OCI-LY7 (cell line): Measurements from ENCODE around the gene PSMG3. TPM values are rescaled to one million over a fixed set of nuclear protein-coding genes. Genes with fewer than 3 reads are reported as not detected.

Experiments used
- BruUV-seq: library from RNA; stranded (reverse); fragments of 400-500 nt; replicated peaks from 2 replicates; lab custom pipeline; 2021; lab: Mats Ljungman, UMichigan
- CTCF ChIA-PET: fragments of 300-600 bp; sonication (Branson Sonifier 250); formaldehyde crosslinking; loops from one replicate; lab custom pipeline; 2022; ENCODE audit warnings: antibody characterized with exemption; ENCODE audit not compliant: unreplicated experiment; lab: Charles Lee
- POLR2A ChIA-PET: fragments of 300-600 bp; sonication (Branson Sonifier 250); formaldehyde crosslinking; loops from one replicate; lab custom pipeline; 2022; ENCODE audit warnings: antibody characterized with exemption; lab: Charles Lee
- DNase-seq: peaks from one replicate; pipeline ENCODE4 v3.0.0-alpha.2; 2015; ENCODE audit warnings: low spot score
- H2AFZ ChIP-seq: fragments of 200-600 bp; sonication (generic), shearing (Covaris generic); 2 replicates; pipeline ENCODE4 v1.6.1; 2014; ENCODE audit warnings: mild to moderate bottlenecking, antibody characterized with exemption, low read length, moderate library complexity
- H3K27ac ChIP-seq: fragments of 200-600 bp; sonication (generic); 2 replicates; pipeline ENCODE4 v1.5.1; 2014; ENCODE audit warnings: mixed run types, low read depth, mild to moderate bottlenecking, moderate library complexity, low read length, inconsistent platforms; ENCODE audit not compliant: poor library complexity, severe bottlenecking
- H3K36me3 ChIP-seq: fragments of 200-600 bp; sonication (generic); 2 replicates; pipeline ENCODE4 v1.6.1; 2014; ENCODE audit warnings: mild to moderate bottlenecking, antibody characterized with exemption, low read length, moderate library complexity, mixed read lengths; ENCODE audit not compliant: insufficient read depth
- H3K4me1 ChIP-seq: fragments of 200-600 bp; sonication (generic); 2 replicates; pipeline ENCODE4 v1.5.1; 2014; ENCODE audit warnings: mild to moderate bottlenecking, low read length; ENCODE audit not compliant: insufficient read depth, poor library complexity, severe bottlenecking
- H3K4me2 ChIP-seq: fragments of 200-600 bp; sonication (generic); 2 replicates; pipeline ENCODE4 v1.6.1; 2014; ENCODE audit warnings: mild to moderate bottlenecking, low read length
- H3K4me3 ChIP-seq: fragments of 200-600 bp; sonication (generic); 2 replicates; pipeline ENCODE4 v1.5.1; 2014; ENCODE audit warnings: mild to moderate bottlenecking, low read depth, low read length; ENCODE audit not compliant: poor library complexity, severe bottlenecking
- H3K79me2 ChIP-seq: fragments of 200-600 bp; sonication (generic); 2 replicates; pipeline ENCODE4 v1.6.1; 2016; ENCODE audit warnings: low read depth, mild to moderate bottlenecking, low read length, moderate library complexity, mixed read lengths; ENCODE audit not compliant: insufficient read depth
- H3K9me2 ChIP-seq: fragments of 200-600 bp; sonication (generic); 2 replicates; pipeline ENCODE4 v1.6.1; 2016; ENCODE audit warnings: mild to moderate bottlenecking, low read length, mixed read lengths; ENCODE audit not compliant: insufficient read depth
- H3K9me3 ChIP-seq: fragments of 200-600 bp; sonication (generic); 2 replicates; pipeline ENCODE4 v1.6.1; 2014; ENCODE audit warnings: mild to moderate bottlenecking, mixed run types, low read length, mixed read lengths
- H4K20me1 ChIP-seq: fragments of 200-600 bp; sonication (generic); 2 replicates; pipeline ENCODE4 v1.6.1; 2014; ENCODE audit warnings: mild to moderate bottlenecking, antibody characterized with exemption, low read length, moderate library complexity, mixed read lengths; ENCODE audit not compliant: insufficient read depth
- CTCF ChIP-seq: fragments of 200-600 bp; sonication (generic); conservative IDR thresholded peaks from 2 replicates; pipeline ENCODE4 v1.5.1; 2014; ENCODE audit warnings: mild to moderate bottlenecking, antibody characterized with exemption, low read length, moderate library complexity, mixed read lengths
- EZH2phosphoT487 ChIP-seq: fragments of 200-600 bp; sonication (generic); IDR thresholded peaks from 2 replicates; pipeline ENCODE4 v1.6.1; 2018; ENCODE audit warnings: low read depth, borderline replicate concordance, mild to moderate bottlenecking, mixed run types, antibody characterized with exemption, low read length, moderate library complexity, mixed read lengths
- intact Hi-C: fragments of 100-400 bp; cut with micrococcal nuclease; formaldehyde crosslinking; loops from one replicate; pipeline ENCODE4 v1.10.0; 2022; ENCODE audit not compliant: unreplicated experiment
- total RNA-seq, 2 experiments: library from RNA; depleted of rRNA in 1 of 2; stranded (reverse); fragments of >200 nt in 1 of 2; shearing (Covaris generic) in 1 of 2; gene quantifications; 2 replicates each; pipeline ENCODE4 v1.2.3, GENCODE V29; 2014 to 2022

Gene PSMG3
- total RNA-seq, 2 experiments from 2014 or later = 63.7 to 129 TPM

- ChIA-PET POLR2A (no interaction called here), CTCF (interaction anchor here (0.6 kb wide), 1 partner anchor 848 kb away, joined by 4 read pairs; no protein-coding TSS in a partner anchor)
- intact Hi-C loops = no loop called here
- no peak overlapping the region for H3K4me2 ChIP-seq
- TF ChIP-seq CTCF (no peak), EZH2phosphoT487 (no peak)
- no peaks in the 10 kb centered on the region; the same call in 1 of the 2 replicates for H4K20me1 ChIP-seq
- H3K4me3 ChIP-seq = no peak overlapping the region
- H3K27ac ChIP-seq = no peak overlapping the region
- H3K79me2 ChIP-seq = no peaks in the 10 kb centered on the region
- DNase-seq = no peak
- no TSS peak for BruUV-seq
- H3K4me1 ChIP-seq = peaks cover 17% of the 10 kb centered on the region
- H3K9me2 ChIP-seq = no peaks in the 10 kb centered on the region
- no peaks in the 10 kb centered on the region for H3K36me3 ChIP-seq
- H2AFZ ChIP-seq = no peak overlapping the region
- no peaks in the 10 kb centered on the region for H3K9me3 ChIP-seq
Measured at GRCh38 chr7:1596181-1597043, 26.6 kb upstream of the PSMG3 start.

- POLR2A ChIA-PET = interaction anchor here (0.7 kb wide), 1 partner anchor 617 kb away, joined by 4 read pairs; no protein-coding TSS in a partner anchor
- CTCF ChIA-PET = interaction anchor here (0.6 kb wide), 1 partner anchor 847 kb away, joined by 4 read pairs; no protein-coding TSS in a partner anchor
- TF ChIP-seq EZH2phosphoT487 (no peak), CTCF (no peak)
- Histone ChIP-seq H3K9me2 (no peaks in the 10 kb centered on the region), H3K4me2 (no peak overlapping the region), H3K9me3 (no peaks in the 10 kb centered on the region), H4K20me1 (no peaks in the 10 kb centered on the region; the same call in 1 of the 2 replicates), H3K36me3 (no peaks in the 10 kb centered on the region), H3K4me1 (peaks cover 21% of the 10 kb centered on the region), H3K79me2 (no peaks in the 10 kb centered on the region), H3K27ac (no peak overlapping the region), H2AFZ (no peak overlapping the region), H3K4me3 (no peak overlapping the region)
- DNase-seq = no peak
- no TSS peak for BruUV-seq
- intact Hi-C loops = no loop called here
Measured at GRCh38 chr7:1595636-1596035, 25.8 kb upstream of the PSMG3 start.

GRCh38 chr7:1595027-1595426, 25.2 kb upstream of the PSMG3 start:
- no peak for TF ChIP-seq CTCF
- TF ChIP-seq EZH2phosphoT487 = no peak
- no peak for DNase-seq
- H3K4me2 ChIP-seq = no peak overlapping the region
- POLR2A ChIA-PET = interaction anchor here (0.7 kb wide), 1 partner anchor 617 kb away, joined by 4 read pairs; no protein-coding TSS in a partner anchor
- no peak overlapping the region for H3K4me3 ChIP-seq
- peaks cover 21% of the 10 kb centered on the region for H3K4me1 ChIP-seq
- H3K9me2 ChIP-seq = no peaks in the 10 kb centered on the region
- no peaks in the 10 kb centered on the region for H3K79me2 ChIP-seq
- BruUV-seq = no TSS peak
- H2AFZ ChIP-seq = no peak overlapping the region
- intact Hi-C loops = no loop called here
- CTCF ChIA-PET = no interaction called here
- H3K9me3 ChIP-seq = no peaks in the 10 kb centered on the region
- H3K36me3 ChIP-seq = no peaks in the 10 kb centered on the region
- no peak overlapping the region for H3K27ac ChIP-seq
- H4K20me1 ChIP-seq = no peaks in the 10 kb centered on the region; the same call in 1 of the 2 replicates
